Measurements from ENCODE around the gene IKZF4. TPM values are rescaled to one million over a fixed set of nuclear protein-coding genes. Genes with fewer than 3 reads are reported as not detected.
"Not testable (repeated sequence)": the region's sequence is repeated elsewhere in the genome, so short reads cannot be mapped to it uniquely, and the experiment has no call there.

Gene IKZF4
- total RNA-seq (2014; rRNA removed; shearing (Covaris generic); ENCODE audit: low replicate concordance), result 0.34 and 1.9 TPM in 2 replicates

DNA sequence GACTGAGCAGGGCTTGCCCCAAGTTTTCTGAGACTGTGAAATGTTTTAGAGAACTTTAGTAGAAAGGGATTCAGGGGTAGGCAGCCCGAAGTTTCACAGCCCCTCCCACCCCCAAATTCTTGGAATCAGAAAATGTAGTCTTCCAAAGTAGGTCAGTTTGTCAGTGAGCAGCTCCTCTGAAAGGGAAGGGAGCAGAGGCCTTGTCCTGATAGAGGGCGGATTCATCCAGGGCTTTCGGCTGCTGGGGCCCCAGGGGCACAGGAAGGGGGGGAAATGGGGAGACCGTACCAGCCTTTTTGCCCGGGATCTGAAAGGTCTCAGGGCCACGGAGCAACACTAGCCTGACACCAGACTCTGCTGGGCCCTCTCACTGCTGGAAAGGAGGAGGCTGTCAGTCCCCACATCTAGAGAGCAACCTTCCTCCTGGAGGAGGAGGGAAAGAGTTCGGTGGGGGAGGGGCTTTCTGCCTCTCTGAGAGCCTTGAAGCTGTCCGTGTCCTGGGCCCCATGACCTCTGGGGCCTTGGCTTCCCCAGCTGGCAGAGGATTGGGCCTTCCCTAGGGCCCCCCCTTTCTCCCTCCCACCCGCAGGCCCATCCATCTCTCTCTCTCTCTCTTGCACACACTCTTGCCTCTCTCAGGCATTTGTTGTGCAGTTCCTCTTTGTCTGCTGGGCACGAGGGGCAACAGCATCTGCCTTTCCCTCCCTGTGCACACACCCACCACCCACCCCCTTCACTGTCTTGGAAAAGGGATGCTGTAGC, at the start of gene IKZF4:
TSS of gene IKZF4 (plus strand) at position 621 of the 762 bp plus-strand sequence. CDS start 451 bp downstream, outside the sequence.
- no peak for DNase-seq (ENCODE audit: low read depth)
- in situ Hi-C loops (cut with HindIII; ENCODE audit: low pct_unique_long_range_greater_than_20kb, low sequenced_read_pairs), result no loop called here

GRCh38 chr12:55972042-55972441, 48.8 kb upstream of the IKZF4 start:
- DNase-seq (ENCODE audit: low read depth), result peak; percentile 72
- in situ Hi-C loops (cut with HindIII; ENCODE audit: low pct_unique_long_range_greater_than_20kb, low sequenced_read_pairs), result no loop called here

- in situ Hi-C loops (cut with HindIII; ENCODE audit: low pct_unique_long_range_greater_than_20kb, low sequenced_read_pairs), result no loop called here
Observed at GRCh38 chr12:55972456-55972855, 48.4 kb upstream of the IKZF4 start.

DNA sequence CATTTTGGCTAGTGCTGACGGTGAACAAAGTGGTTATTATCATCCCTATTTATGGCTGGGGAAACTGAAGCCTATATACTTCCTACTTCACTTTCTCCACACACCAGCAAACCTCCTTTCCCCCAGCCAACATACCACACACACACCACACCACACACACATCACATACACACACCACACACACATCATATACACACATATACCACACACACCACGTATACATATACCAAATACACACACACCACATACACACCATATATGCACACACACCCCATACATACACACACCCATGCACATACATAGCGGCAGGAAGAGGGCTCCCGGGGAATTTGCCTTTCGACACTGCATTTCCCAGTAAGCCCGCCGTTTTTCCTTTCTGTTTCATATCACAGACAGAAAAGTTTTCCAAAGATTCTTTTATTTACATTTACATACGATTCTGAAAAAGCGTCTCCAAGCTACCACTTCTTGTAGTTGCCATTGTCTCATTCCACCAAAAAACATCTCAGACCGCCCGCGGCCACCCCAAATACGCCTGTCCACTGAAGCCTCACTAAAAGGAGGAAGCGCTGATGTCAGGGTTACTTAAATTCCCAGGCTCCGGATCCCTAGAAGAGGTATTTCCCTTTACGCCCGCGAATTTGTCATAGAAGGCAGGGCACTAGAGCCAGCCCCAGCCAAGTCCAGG, 47.8 kb upstream of the IKZF4 start:
- no peak for DNase-seq (ENCODE audit: low read depth)
- in situ Hi-C loops (cut with HindIII; ENCODE audit: low pct_unique_long_range_greater_than_20kb, low sequenced_read_pairs), result no loop called here

More at GRCh38 chr12:55972456-55972855, 48.4 kb upstream of the IKZF4 start:
- DNase-seq (ENCODE audit: low read depth), result no peak

DNA sequence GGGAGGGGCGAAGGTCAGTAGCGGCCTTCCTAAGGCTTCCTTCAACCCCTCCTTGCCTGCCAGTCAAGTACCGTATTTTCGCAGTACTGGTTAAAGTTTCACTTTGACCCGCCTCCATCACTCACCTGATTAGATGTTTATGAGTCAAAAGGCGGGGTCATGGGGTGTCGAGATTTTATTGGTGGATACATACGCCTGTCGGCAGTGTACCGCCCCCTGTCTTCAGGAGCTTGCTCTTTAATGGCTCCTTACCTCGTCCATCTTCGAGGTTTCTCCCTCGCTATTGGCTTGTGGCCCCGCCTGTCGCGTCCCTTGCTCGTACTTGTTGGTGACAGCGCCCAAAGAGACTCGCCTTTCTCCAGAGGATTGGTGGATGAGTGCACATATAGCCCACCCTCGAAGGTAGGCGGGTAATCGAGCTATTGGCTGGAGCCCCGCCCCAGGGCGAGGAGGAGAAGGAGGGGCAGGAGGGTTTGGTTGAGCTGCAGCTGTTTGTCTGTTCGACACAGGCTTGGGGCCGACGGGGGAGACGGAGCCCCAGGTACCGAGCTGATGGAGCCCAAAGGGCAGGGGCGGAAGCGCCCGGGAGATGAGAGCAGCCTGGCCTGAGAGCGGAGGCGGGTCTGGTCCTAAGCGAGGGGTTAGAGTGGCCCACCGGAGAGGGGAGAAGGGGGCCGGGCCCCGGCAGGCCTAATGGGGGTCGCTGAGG, 47.1 kb upstream of the IKZF4 start, which contains the start of gene RAB5B:
TSS of gene RAB5B (plus strand) at position 480 of the 709 bp plus-strand sequence. CDS start 12,883 bp downstream, outside the sequence.
- in situ Hi-C loops (cut with HindIII; ENCODE audit: low pct_unique_long_range_greater_than_20kb, low sequenced_read_pairs), result no loop called here
- DNase-seq (ENCODE audit: low read depth), result peak; percentile 100

DNA sequence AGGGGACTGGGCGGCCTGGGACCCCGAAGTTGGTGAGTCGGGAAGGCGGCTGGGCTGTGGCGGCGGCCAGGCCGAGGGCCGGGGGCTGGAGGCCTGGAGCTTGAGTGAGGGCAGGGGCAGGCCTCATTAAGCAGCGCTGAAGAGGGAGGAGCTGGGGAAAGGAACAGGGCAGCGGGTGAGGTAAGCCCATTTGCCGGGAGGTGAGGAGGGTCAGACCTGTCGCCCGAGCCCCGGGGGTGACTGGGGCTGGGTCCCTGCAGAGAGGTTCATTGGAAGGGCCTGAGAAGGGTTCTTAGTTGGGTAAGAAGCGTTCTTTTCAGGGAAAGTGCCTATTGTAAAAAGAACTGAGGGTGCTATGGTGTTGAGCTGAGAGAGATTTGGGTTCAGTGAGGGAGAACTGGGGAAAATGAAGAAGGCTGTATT, 46.5 kb upstream of the IKZF4 start:
- no peak for DNase-seq (ENCODE audit: low read depth)
- in situ Hi-C loops (cut with HindIII; ENCODE audit: low pct_unique_long_range_greater_than_20kb, low sequenced_read_pairs), result no loop called here

DNA sequence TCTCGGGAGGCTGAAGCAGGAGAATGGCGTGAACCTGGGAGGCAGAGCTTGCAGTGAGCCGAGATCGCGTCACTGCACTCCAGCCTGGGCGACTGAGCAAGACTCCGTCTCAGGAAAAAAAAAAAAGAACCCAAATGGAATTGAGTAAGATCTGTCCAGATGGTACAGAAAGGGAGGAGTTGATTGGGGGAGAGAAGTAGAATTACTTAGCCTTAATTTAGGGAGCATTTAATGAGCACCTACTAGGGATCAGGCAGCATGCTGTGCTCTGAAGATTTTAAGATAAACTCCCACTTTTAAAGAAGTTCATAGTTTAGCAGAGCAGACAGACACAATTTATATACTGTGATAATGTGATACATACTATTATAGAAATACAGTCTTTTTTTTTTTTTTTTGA, 42.5 kb upstream of the IKZF4 start:
- in situ Hi-C loops (cut with HindIII; ENCODE audit: low pct_unique_long_range_greater_than_20kb, low sequenced_read_pairs), result no loop called here
- no peak for DNase-seq (ENCODE audit: low read depth)

- in situ Hi-C loops (cut with HindIII; ENCODE audit: low pct_unique_long_range_greater_than_20kb, low sequenced_read_pairs), result no loop called here
Observed at GRCh38 chr12:55979069-55979468, 41.8 kb upstream of the IKZF4 start.

DNA sequence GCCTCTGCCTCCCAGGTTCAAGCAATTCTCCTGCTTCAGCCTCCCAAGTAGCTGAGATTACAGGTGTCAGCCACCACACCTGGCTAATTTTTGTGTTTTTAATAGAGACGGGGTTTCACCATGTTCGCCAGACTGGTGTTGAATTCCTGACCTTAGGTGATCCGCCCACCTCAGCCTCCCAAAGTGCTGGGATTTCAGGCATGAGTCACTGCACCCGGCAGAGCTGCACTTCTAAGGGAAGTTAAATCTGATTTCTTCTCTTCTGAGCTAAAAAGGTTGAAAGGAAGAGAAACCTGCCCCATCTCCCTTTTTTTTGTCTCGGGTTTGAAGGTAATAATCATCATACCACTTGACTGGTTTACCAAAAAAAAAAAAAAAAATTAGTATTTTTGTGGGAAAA, 39.0 kb upstream of the IKZF4 start:
- in situ Hi-C loops (cut with HindIII; ENCODE audit: low pct_unique_long_range_greater_than_20kb, low sequenced_read_pairs); DNase-seq (ENCODE audit: low read depth): not testable (repeated sequence)

More at GRCh38 chr12:55979069-55979468, 41.8 kb upstream of the IKZF4 start:
- DNase-seq (ENCODE audit: low read depth), result no peak

GRCh38 chr12:55982319-55982936, 38.4 kb upstream of the IKZF4 start:
- DNase-seq (ENCODE audit: low read depth), result no peak
- in situ Hi-C loops (cut with HindIII; ENCODE audit: low pct_unique_long_range_greater_than_20kb, low sequenced_read_pairs), result no loop called here

DNA sequence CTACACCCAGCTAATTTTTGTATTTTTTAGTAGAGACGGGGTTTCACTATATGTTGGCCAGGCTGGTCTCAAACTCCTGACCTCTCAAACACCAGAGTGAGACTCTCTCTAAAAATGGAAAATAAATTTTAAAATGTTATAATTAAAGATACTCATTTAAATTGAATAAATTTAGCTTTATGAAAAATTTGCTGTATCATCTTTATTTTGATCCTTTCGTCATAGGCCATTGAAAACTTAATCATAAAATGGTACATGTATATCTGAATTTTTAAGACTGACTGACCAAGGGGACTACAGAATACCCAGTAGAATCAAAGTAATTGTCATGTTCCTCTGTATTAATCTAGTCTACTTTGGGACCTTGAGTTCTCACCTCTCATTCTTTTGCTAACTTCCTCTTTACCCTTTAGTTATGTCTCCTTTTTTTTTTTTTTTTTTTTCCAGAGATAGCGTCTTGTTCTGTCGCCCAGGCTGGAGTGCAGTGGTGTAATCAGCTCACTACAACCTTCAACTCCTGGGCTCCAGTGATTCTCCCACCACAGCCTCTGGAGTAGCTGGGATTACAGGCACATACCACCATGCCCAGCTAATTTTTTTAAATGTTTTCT, 37.5 kb upstream of the IKZF4 start:
- DNase-seq (ENCODE audit: low read depth), result no peak
- in situ Hi-C loops (cut with HindIII; ENCODE audit: low pct_unique_long_range_greater_than_20kb, low sequenced_read_pairs), result no loop called here

GRCh38 chr12:55984861-55985260, 36.0 kb upstream of the IKZF4 start:
- no peak for DNase-seq (ENCODE audit: low read depth)
- in situ Hi-C loops (cut with HindIII; ENCODE audit: low pct_unique_long_range_greater_than_20kb, low sequenced_read_pairs), result no loop called here

- in situ Hi-C loops (cut with HindIII; ENCODE audit: low pct_unique_long_range_greater_than_20kb, low sequenced_read_pairs), result no loop called here
- DNase-seq (ENCODE audit: low read depth), result no peak
Observed at GRCh38 chr12:55985341-55985740, 35.5 kb upstream of the IKZF4 start.

DNA sequence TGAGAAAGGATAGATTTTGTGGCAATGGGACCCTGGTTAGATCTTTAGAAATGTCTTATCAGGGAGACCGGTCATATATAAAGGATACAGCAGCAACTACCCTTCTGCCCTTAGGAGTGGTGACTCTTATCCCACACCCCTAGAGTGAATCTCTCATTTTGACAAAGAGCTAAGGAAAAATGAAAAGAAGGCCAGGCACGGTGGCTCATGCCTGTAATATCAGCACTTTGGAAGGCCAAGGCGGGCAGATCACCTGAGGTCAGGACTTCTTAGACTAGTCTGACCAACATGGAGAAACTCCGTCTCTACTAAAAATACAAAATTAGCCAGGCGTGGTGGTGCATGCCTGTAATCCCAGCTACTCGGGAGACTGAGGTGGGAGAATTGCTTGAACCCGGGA, 34.9 kb upstream of the IKZF4 start:
- DNase-seq (ENCODE audit: low read depth); in situ Hi-C loops (cut with HindIII; ENCODE audit: low pct_unique_long_range_greater_than_20kb, low sequenced_read_pairs): not testable (repeated sequence)

GRCh38 chr12:55991110-55991509, 29.7 kb upstream of the IKZF4 start:
- DNase-seq (ENCODE audit: low read depth), result no peak
- in situ Hi-C loops (cut with HindIII; ENCODE audit: low pct_unique_long_range_greater_than_20kb, low sequenced_read_pairs), result no loop called here

GRCh38 chr12:55993230-55993853, 27.5 kb upstream of the IKZF4 start:
- in situ Hi-C loops (cut with HindIII; ENCODE audit: low pct_unique_long_range_greater_than_20kb, low sequenced_read_pairs), result no loop called here
- DNase-seq (ENCODE audit: low read depth), result no peak

DNA sequence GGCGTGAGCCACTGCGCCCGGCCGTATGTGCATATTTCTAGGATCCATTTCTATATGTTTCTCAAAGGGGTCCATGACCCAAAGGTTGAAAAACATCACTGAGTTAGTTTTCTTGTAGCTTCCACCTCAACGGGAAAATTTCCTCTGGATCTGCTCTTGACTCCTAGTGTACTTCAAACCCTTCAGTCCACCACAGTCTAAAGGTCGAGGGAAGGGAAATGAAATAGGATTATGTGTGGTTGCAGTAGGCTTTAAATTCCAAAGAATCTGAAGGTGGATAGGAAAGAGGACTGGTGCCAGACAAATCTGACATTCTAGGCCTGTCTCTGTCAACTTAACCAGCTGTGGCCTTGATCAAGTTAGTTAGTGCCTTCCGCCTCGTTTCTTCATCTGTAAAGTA, 25.5 kb upstream of the IKZF4 start:
- in situ Hi-C loops (cut with HindIII; ENCODE audit: low pct_unique_long_range_greater_than_20kb, low sequenced_read_pairs), result no loop called here
- DNase-seq (ENCODE audit: low read depth), result no peak
